ENCODE results near the gene LCP2. TPM values are rescaled to one million over a fixed set of nuclear protein-coding genes. Genes with fewer than 3 reads are reported as not detected.

The LCP2 gene
- total and polyA plus RNA-seq, 10 of the 15 experiments (the other 5 are each of a cell fraction or from before 2014, with no cell fraction given), result 8.0 to 50.5 (median 20.6) TPM

DNA sequence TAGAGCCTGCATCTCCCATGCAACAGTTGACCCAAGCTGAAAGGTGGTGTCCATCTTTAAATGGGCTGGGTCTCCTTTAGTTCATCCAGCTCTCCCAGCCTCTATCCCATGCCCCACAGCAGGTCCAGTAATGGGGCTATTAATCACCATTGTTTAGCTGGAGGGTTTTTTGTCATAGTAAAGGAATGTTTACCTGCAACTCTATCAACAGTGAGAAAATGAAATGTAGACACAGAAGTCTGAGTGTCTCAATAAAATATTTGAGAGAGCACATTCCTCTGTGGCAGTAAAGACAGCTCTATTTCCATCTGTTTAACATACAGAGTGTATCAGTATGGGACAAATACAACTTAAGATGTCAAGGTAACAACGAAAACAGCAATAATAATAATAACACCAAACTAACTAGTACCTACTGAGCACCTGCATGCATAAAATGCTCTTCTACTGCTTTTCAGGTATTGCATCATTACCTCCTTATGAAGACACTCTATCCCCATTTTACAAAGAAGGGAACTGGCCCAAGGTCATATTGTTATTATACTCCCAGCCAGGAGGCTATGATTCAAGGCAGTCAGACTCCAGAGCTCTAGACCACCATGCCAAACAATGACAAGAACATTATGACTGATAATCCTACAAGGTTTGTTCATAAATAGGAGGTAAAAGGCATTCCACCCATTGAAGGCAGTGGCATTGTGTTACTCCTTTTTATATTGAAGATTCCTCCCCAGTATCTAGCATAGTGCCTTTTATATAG lies 85.8 kb downstream of the LCP2 start (continued):
- no peak for TF ChIP-seq GABPA (IDR thresholded peaks at IDR 0.05; ENCODE audit: low read depth)

DNA sequence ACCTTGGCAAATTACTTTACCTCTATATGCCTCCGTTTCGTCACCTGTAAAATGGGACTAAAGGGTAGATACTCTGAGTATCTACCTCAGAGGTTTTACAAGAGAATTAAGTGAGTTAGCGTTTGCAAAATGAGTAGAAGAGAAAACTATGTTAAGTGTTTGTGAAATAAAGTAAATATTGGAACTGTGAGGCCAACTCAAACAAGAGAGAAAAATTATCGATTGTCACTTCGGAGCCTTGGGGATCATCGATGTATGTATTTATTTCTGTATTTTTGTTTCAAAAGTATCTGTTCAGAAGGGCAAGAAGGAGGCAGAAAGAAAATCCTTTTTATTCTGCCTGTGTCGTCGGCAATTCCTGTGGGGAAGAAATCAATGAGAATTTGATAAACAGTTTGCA lies 90.6 kb downstream of the LCP2 start:
- H4K20me1 ChIP-seq (ENCODE audit: control insufficient read depth, insufficient read depth), result no peaks in the 10 kb centered on the region
- no TSS peak for BruUV-seq (replicated peaks)
- ATAC-seq (no peak), DNase-seq (ENCODE audit: low read depth, low spot score) (no peak), FAIRE-seq (no peak)
- H3K9ac ChIP-seq (ENCODE audit: control insufficient read depth, insufficient read depth, low read length), result no peak overlapping the region
- H3K27ac ChIP-seq (ENCODE audit: control insufficient read depth, insufficient read depth), result no peak overlapping the region
- intact Hi-C loops (cut with micrococcal nuclease; ENCODE audit: unreplicated experiment) (no loop called here), in situ Hi-C loops (cut with MboI) (no loop called here)
- peaks cover 0 to 3% of the 10 kb centered on the region in 2 experiments; a peak in 2 of 4 replicates for H3K27me3 ChIP-seq (replicated peaks in 1 of 2; ENCODE audit: control insufficient read depth in 2 of 2, insufficient read depth in 2 of 2, low read length in 1 of 2)
- no peak overlapping the region for H3K4me2 ChIP-seq (ENCODE audit: control insufficient read depth, insufficient read depth)
- H3K36me3 ChIP-seq (ENCODE audit: control insufficient read depth in 2 of 2, insufficient read depth in 2 of 2, low read length in 1 of 2), result no peaks in the 10 kb centered on the region
- no peaks in the 10 kb centered on the region for H3K9me3 ChIP-seq (replicated peaks; ENCODE audit: control insufficient read depth, insufficient read depth, low read length)
- H3K79me2 ChIP-seq (ENCODE audit: control insufficient read depth, insufficient read depth, low read length), result no peaks in the 10 kb centered on the region
- no peaks in the 10 kb centered on the region for H3K4me1 ChIP-seq (ENCODE audit: control insufficient read depth, insufficient read depth, low read length)
- no peak overlapping the region for H3K4me3 ChIP-seq
- ChIA-PET SMC1A (ENCODE audit: uncharacterized antibody, unreplicated experiment) (no interaction called here), POLR2A (no interaction called here), CTCF (interaction anchor here (1.5 kb wide), 1 partner anchor 28 kb away, joined by 3 read pairs; no protein-coding TSS in a partner anchor), RAD21 (ENCODE audit: unreplicated experiment) (no interaction called here)
- 63% methylated on average over 8 of the region's 8 CpGs for WGBS (ENCODE audit: insufficient coverage, insufficient replicate concordance, low lambda C conversion rate, missing lambda C conversion rate)
- H2AFZ ChIP-seq (ENCODE audit: control insufficient read depth, low read depth, low read length), result no peak overlapping the region
- TF ChIP-seq CBX3 (IDR thresholded peaks at IDR 0.05; ENCODE audit: borderline replicate concordance, low read depth), result no peak
- TF ChIP-seq, protein P1, sequence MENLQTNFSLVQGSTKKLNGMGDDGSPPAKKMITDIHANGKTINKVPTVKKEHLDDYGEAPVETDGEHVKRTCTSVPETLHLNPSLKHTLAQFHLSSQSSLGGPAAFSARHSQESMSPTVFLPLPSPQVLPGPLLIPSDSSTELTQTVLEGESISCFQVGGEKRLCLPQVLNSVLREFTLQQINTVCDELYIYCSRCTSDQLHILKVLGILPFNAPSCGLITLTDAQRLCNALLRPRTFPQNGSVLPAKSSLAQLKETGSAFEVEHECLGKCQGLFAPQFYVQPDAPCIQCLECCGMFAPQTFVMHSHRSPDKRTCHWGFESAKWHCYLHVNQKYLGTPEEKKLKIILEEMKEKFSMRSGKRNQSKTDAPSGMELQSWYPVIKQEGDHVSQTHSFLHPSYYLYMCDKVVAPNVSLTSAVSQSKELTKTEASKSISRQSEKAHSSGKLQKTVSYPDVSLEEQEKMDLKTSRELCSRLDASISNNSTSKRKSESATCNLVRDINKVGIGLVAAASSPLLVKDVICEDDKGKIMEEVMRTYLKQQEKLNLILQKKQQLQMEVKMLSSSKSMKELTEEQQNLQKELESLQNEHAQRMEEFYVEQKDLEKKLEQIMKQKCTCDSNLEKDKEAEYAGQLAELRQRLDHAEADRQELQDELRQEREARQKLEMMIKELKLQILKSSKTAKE (IDR thresholded peaks at IDR 0.05; ENCODE audit: low read depth, poor library complexity, severe bottlenecking), result no peak
- TF ChIP-seq, protein P2, sequence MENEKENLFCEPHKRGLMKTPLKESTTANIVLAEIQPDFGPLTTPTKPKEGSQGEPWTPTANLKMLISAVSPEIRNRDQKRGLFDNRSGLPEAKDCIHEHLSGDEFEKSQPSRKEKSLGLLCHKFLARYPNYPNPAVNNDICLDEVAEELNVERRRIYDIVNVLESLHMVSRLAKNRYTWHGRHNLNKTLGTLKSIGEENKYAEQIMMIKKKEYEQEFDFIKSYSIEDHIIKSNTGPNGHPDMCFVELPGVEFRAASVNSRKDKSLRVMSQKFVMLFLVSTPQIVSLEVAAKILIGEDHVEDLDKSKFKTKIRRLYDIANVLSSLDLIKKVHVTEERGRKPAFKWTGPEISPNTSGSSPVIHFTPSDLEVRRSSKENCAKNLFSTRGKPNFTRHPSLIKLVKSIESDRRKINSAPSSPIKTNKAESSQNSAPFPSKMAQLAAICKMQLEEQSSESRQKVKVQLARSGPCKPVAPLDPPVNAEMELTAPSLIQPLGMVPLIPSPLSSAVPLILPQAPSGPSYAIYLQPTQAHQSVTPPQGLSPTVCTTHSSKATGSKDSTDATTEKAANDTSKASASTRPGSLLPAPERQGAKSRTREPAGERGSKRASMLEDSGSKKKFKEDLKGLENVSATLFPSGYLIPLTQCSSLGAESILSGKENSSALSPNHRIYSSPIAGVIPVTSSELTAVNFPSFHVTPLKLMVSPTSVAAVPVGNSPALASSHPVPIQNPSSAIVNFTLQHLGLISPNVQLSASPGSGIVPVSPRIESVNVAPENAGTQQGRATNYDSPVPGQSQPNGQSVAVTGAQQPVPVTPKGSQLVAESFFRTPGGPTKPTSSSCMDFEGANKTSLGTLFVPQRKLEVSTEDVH (IDR thresholded peaks at IDR 0.05; ENCODE audit: low read depth, partially characterized antibody), result no peak
- TF ChIP-seq CREB1 (IDR thresholded peaks at IDR 0.05; ENCODE audit: low read depth), result no peak
- TF ChIP-seq, protein P3, sequence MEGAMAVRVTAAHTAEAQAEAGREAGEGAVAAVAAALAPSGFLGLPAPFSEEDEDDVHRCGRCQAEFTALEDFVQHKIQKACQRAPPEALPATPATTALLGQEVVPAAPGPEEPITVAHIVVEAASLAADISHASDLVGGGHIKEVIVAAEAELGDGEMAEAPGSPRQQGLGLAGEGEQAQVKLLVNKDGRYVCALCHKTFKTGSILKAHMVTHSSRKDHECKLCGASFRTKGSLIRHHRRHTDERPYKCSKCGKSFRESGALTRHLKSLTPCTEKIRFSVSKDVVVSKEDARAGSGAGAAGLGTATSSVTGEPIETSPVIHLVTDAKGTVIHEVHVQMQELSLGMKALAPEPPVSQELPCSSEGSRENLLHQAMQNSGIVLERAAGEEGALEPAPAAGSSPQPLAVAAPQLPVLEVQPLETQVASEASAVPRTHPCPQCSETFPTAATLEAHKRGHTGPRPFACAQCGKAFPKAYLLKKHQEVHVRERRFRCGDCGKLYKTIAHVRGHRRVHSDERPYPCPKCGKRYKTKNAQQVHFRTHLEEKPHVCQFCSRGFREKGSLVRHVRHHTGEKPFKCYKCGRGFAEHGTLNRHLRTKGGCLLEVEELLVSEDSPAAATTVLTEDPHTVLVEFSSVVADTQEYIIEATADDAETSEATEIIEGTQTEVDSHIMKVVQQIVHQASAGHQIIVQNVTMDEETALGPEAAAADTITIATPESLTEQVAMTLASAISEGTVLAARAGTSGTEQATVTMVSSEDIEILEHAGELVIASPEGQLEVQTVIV (IDR thresholded peaks at IDR 0.05; ENCODE audit: borderline replicate concordance, partially characterized antibody), result no peak
- TF ChIP-seq, protein P4, sequence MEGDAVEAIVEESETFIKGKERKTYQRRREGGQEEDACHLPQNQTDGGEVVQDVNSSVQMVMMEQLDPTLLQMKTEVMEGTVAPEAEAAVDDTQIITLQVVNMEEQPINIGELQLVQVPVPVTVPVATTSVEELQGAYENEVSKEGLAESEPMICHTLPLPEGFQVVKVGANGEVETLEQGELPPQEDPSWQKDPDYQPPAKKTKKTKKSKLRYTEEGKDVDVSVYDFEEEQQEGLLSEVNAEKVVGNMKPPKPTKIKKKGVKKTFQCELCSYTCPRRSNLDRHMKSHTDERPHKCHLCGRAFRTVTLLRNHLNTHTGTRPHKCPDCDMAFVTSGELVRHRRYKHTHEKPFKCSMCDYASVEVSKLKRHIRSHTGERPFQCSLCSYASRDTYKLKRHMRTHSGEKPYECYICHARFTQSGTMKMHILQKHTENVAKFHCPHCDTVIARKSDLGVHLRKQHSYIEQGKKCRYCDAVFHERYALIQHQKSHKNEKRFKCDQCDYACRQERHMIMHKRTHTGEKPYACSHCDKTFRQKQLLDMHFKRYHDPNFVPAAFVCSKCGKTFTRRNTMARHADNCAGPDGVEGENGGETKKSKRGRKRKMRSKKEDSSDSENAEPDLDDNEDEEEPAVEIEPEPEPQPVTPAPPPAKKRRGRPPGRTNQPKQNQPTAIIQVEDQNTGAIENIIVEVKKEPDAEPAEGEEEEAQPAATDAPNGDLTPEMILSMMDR (IDR thresholded peaks at IDR 0.05 in 2 of 3, conservative IDR thresholded peaks at IDR 0.05 in 1 of 3; ENCODE audit: control insufficient read depth in 2 of 3, extremely low read depth in 1 of 3, insufficient read depth in 1 of 3, low read depth in 3 of 3, low read length in 3 of 3), result no peak
- no peak for TF ChIP-seq CEBPB (IDR thresholded peaks at IDR 0.05; ENCODE audit: borderline replicate concordance in 1 of 2, low read depth in 2 of 2, low read length in 2 of 2)
- no peak for TF ChIP-seq SIN3A (IDR thresholded peaks at IDR 0.05; ENCODE audit: low read depth, low read length)
- no peak for TF ChIP-seq ASH2L (IDR thresholded peaks at IDR 0.05; ENCODE audit: borderline replicate concordance, low read depth)
- TF ChIP-seq BCL11A (IDR thresholded peaks at IDR 0.05; ENCODE audit: low read depth, low read length), result no peak
